Activated naive CD4-positive, alpha-beta T cell treated with anti-CD3 and anti-CD28 coated beads, Interleukin-2, amount 50 U/mL, for 16 hours (primary cell): Measurements from ENCODE around the gene SLC8B1.

Experiments
- DNase-seq: peaks from one replicate; pipeline ENCODE4 v3.0.0-alpha.2; 2020

SLC8B1 gene

DNA sequence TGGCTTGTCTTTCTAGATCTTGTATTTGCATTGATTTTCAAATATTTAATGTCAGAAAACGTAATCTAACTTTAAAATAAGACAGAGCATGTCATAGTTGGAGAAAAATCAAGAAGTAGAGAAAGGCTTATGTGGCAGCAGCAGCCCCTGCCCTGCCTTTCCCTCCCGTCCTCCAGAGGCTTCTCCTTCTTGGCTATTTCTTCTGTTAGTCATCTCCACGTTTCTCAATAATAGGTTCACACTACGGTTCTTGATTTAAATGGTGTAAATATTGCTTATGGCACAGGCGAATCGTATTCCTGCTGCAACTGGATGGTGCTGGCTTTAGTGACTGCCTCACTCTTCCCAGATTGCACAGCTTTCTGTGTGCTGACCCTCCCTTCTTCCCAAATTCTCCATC lies 42.8 kb downstream of the SLC8B1 start:
- DNase-seq, result no peak

DNA sequence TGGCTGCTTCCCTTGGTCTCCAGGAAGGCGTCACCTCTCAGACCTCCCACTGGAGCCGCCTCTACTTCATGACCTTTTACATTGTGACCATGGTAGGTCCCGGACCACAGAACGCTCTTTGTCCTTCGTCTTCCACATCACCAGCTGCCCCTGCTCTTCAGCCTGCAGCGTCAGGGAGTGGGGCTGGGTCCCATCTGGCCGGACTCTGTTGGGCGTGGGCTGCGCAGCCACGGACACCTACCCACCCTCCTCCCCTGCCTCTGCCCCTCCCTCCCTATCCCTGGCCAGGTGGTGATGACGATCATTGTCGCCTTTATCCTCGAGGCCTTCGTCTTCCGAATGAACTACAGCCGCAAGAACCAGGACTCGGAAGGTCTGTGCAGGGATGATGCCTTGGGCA lies 43.3 kb downstream of the SLC8B1 start:
- no peak for DNase-seq

DNA sequence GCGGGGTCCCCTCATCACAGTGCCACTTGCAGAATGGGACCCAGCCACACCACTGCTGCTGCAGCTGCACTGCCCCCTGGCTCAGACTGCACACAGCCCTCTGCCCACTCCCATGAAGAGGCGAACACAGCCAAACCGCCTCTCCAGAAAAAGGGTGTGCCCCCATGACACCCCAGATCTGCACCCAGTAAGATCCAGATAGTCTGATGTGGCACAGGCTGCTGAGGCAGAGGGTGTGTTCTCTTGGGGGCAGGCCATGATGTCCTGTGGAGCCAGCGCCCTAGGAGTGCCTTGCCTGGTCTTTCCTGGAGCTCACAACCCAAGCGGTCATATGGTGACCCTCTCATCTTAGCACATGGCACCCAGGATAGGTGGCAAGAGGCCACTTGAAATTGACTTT lies 44.4 kb downstream of the SLC8B1 start:
- DNase-seq, result no peak

DNA sequence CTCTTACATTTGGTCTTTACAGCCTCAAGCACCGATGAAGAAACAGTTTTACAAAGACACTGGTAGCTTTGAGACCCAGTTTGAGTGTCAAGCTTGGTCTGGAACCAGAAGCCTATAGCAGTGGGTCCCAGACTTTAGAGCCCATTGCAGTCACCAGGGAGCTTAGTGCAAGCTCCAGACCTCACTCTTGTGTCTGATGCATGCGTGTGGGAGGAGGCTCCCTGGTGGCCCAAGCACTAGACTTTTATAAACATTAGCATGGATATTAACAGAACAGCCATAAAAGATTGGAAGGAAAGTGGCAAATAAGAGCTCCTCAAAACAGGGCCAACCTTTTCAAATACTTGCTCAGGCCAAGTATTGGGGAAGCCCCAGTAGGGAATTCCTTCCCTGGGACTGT lies 45.5 kb downstream of the SLC8B1 start:
- DNase-seq, result no peak

DNA sequence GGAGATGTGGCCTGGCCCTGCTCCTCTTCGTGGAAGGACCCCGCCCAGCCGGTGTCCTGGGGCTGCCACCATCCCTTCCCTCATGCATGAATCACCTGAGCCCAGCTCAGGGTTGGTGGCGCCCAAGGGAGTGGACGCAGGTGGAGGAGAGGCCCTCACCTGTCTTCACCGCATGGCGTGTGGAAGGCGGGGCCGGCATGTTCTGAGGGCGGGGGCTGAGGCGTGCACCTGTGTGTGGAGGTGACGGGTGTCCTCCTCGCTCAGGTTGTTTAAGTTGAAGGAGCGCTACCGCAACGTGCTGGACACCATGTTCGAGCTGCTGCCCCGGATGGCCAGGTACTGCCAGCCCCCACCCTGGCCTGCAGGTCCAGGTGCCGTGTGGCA lies 47.0 kb downstream of the SLC8B1 start:
- no peak for DNase-seq

DNA sequence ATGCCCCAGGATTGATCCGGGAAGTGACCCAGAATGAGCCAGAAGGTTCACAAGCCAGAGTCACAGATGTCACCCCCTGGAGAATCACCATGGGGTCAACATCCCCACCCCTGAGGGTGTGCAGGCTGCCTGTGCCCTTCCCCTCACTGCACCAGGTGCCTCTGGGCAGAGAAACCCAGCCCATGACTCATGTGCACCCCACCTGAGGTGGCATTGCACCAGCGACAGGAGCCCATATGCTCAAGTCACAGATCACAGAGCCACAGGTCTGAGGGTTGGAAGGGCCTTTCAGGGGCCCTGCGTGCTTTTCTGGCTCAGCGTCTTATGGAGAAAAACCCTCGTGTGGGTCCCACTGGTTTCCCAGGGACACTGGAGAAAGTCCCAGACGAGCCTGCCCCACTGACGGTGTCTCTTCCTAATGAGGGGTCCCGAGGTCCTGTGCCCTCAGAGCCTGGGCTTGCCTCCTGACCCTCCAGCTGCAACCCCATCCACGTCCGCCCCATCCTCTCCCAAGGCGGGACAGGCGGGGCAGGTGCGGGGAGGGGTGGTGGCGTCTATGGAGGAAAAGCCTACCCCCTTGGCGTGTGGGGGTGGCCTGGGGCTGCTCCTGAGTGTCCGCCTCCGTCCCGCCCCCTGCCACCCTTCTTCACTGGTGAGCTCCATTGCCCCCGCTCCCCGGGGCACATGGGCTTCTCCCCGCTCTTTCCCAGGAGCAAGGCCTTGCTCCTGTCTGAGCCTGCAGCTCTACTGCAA lies 47.6 kb downstream of the SLC8B1 start:
- DNase-seq, result no peak

DNA sequence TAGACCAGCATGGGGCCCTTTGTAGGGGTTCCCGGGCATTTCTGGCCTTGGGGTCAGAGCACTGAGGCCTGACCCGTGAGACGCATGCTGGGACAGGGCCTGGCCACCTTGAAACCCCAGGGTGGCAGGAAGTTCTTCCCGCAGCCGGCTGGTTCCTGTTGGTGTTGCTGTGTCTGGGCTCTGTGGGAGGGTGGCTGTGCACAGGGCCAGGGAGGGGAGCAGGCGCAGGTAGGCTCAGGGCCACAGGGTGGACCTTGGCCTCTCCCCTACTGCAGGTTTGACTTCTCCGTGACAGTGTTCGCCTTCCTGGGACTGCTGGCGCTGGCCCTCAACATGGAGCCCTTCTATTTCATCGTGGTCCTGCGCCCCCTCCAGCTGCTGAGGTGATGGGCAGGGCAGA lies 48.2 kb downstream of the SLC8B1 start:
- no peak for DNase-seq

DNA sequence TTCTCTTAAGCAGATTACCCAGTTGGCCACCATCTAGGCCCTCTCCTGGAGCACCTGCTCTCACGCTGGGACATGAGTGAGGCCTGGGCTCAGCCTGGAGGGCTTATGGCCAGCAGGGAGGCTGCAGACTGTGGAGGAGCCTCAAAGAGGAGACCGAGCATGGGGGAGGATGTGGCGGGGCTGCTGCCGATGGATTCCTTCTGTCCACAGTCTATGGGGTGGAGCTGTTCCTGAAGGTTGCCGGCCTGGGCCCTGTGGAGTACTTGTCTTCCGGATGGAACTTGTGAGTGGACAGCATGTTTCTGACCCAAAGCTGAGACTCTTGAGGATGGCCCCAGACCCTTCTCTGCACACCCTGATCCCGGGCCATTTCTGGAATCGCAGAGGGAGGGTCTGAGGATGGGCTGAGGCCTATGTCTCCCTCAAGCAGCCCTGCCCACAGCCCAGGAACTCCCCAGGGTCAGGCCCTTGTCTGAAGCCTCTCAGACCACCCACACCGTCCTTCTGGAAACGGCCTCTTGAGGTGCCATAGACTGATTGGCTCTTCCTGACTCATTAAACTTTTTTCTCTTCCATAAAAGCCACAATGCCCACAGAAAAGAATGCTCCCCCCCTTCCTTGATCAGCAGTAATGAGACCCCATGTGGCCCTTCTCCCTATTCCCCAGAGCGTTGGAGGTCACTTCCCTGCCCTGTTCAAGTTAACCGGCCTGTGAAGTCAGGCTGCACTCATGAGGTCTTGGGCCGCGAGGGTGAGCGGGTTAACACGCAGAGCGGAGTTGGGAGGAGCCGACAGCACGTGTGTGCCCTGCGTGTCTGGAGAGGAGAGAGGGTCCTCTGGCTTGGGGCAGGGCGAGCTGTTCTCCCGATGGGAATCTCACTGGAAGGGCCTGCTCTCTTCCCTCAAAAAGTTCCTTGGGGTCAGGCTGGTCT lies 49.0 kb downstream of the SLC8B1 start:
- no peak for DNase-seq

DNA sequence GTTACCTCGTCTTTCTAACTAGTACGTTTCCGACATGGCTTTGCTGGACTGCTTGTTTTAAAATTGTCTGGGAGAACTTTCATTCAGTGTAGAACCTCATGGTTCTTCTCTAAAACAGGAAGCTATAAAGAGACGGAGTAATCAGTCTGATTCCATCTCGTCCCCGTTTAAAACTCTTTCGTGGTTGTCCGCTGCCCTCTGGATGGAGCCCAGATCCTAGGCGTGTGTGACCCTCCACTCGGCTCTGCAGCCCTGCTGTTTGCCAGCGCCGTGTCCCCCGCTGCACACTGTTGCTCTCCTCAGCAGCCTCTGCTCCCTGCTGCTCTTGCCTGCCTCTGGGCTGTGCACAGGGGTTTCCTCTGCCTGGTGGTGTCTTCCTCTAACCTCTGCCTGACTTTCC lies 50.2 kb downstream of the SLC8B1 start:
- DNase-seq, result no peak

DNA sequence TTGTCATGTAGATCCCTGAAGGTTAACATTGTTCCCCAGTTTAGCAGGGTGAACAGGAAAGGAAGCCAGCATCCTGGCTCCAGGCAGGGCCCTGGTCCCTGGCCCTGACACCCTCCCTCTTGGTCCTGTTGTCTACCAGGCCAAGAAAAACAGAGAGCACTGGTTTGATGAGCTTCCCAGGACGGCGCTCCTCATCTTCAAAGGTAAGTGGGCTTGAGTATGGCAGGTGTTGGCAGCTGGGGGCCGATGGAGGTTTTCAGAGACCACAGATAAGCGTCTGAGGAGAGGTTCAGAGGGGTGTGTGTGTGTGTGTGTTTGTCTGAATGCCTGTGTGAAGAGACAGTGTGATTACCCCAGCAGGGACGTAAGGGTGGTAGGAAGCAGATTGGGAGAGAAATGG lies 56.3 kb downstream of the SLC8B1 start:
- no peak for DNase-seq

DNA sequence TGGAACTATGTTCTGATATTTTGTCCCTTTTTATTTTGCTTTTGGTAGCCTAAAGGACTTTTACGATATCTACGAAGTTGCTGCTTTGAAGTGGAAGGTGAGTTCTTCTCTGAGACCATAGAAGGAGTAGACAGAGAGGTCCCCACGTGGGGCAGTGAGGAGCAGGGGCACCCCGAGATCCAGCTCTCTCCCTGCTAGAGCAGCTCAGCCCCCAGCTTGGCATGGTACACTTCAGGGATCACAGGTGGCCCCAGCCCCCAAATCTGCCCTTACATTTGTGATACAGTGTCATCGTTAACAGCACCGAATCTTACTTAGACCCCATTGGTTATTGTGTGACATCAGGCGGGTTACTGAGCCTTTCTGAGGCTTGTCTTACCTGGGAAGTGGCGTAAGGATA lies 56.8 kb downstream of the SLC8B1 start:
- no peak for DNase-seq

DNA sequence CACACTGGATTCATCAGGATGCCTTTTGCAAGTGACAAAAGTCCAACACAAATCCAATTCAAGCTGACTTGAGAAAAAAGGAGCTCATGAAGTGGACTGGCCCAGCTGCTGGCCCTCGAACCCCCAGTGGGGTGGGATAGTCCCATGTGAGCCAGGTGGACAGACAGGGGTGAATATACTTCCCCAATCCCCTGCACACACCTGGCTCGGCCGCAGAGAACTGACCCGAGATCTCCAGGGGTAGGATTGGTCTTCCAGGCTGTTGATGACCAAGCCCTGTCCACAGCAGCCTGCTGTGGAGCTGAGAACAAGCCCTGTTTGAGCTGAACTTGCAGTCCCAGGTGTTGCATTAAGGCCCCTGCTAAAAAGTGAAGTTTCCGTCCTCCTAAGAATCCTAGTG lies 57.4 kb downstream of the SLC8B1 start:
- no peak for DNase-seq

DNA sequence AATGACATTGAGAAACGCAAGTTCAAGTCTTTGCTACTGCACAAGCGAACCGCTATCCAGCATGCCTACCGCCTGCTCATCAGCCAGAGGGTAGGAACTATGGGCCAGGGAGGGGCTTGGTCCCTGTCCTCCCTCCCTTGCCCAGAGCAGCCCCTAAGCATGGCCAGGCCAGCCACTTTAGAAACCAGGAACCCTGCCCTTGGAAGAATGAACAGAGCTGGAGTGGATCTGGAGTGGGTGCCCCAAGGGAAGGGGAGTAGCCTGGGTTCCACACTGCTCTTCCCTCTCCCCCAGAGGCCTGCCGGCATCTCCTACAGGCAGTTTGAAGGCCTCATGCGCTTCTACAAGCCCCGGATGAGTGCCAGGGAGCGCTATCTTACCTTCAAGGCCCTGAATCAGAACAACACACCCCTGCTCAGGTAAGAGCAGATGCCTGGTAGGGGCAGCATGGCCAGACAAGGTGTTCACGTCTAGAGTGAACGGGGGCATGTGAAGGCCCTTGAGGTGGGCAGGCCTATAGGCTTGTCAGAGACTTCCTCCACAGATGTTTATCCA lies 57.9 kb downstream of the SLC8B1 start:
- DNase-seq, result no peak

DNA sequence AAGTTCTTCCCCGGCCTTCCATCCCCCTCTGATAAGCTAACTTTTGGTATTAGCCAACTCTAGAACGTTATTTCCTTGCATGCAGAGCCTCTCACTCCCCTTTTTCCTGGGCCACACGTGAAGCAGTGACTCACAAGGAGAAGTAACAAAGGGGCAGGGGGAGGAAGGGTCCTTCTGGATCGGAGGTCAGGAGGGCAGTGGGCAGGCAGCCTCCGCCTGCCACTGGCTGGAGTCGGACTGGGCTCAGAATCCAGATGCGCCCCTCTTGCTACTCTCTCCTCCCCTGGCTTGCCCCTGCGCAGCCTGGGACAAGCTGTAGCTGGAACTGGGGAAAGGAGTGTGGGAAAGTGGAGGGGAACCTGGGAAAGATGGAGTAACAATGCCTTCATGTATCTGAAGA lies 58.6 kb downstream of the SLC8B1 start:
- DNase-seq, result no peak

DNA sequence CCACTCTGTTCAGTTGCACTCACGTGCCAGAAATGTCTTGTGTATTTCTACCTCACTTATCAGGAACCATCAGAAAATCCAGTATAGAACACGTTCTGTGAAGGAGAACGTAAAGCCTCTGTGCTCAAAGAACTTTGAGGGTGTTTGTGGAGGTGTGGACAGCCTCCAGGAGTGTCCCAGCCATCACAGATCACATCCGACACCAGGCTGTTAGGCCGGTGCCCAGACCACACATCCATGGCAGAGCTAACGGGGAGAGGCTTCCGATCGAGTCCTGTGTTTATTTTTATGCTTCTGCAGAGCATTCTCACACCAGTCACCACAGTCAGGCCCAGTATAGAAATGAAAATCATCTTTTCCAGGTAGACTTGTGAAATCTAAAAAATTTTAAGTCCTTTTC lies 60.1 kb downstream of the SLC8B1 start:
- DNase-seq, result no peak

DNA sequence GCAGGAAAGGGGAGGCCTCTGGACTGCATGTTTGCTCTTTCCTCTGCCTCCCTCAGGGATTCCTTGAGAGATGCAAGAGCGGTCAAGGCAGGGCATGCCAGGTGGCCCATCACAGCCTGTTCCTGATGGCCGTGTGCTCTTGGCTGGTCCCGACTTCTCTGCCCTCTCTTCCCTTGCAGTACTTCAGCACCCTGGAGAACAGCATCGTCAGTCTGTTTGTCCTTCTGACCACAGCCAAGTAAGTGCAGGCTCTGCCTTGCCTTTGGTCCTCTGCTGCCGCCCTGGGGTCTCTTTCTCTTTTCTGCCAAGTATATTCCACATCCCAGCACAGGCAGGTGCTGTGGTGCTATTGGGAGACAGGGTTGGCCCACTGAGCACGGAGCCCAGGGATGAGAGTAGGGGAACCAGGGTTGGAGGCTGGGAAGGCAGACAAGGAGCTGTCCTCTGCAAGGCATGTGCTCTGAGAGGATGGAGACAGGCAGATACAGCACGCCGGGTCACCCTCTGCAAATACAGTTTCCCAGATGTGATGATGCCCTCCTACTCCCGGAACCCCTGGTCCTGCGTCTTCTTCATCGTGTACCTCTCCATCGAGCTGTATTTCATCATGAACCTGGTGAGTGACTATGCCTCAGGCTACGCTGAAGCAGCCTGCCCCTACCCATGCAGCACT lies 61.7 kb downstream of the SLC8B1 start:
- no peak for DNase-seq

DNA sequence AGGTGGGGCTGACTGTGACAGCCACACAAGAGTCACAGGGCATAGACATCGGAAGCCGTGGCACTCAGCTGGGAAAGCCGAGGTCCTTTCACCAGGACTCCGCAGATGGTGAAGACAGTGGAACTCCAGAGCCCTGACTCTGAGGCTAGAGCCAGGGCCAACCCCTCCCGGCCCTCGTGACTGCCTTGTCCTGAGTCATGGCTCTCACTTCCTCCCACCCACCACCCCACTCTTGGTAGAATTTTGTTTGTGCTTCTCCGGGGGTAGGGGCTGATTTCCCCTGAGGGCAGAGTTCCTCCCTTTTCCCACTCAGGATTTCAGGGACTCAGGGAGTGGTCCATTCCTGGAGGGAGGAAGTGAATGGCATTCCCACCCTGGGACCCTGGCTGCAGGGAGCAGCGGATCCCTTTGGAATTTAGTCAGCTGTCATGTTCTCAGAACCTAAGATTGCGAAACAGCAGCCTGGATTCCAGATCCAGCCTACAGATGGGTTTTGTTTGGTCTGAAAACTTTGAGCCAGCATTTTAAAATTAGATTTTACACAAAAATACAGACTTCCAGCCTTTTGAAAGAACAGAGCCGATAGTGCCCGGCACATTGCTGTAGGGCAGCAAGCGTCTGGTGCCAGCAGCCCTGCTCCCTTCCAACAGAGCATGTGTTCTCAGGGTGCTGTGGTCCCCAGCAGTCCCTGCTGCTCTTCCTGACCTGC lies 62.9 kb downstream of the SLC8B1 start:
- DNase-seq, result no peak

DNA sequence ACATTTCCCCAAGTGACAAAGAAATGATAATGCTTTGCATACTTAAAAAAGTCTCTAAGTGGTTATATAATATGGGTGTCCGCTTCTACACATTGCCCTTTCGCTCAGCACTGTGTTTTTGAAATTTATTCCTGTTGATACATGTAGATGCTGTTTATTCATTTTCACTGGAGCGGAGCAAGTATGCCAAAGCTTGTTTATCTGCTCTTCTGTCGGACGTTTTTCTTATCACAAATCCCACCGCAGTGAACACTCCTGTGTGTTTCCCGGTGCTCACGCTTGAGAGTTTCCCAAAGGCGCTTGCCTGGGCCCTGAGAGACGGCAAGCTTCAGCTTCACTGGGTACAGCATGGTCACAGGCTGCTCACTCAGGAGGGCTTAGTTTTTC lies 63.5 kb downstream of the SLC8B1 start:
- no peak for DNase-seq

DNA sequence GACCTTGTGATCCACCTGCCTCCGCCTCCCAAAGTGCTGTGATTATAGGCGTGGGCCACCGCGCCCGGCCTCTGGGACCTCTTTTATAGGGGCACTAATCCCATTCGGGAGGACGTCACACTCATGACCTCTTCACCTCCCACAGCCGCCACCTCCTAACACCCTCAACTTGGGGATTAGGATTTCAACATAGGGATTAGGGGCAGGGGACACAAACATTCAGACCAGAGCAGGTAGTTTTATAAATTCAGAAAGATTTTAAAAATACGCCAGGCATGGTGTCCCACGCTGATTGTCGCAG lies 64.2 kb downstream of the SLC8B1 start:
- no peak for DNase-seq

DNA sequence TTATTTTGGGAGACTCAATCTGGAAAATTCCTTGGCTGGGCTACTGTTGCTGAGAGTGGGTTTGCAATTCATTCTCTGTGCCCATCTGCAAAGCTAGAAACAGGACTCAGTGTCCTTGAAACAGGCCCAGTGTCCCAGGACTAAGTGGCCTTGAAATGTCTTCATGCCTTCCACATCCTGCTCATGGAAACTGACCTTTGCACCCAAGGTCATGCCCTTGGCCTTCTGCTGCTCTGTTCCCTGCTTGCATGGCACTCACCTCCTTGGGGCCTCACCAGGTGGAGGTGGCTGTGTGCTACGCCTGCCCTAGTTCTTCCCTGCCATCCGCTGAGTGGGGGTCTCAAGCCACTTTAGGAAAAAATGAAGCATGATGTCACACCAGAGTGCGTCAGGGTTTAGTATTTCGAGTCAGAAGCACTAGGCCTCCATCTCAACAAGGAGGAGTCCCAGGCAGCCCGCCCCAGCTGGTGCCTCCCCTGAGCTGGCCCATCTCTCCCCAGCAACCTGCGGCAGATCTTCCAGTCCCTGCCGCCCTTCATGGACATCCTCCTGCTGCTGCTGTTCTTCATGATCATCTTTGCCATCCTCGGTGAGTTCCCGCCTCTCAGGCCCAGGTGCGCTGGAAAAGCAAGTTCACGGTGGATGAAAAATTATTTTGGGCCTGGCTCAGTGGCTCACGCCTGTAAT lies 65.5 kb downstream of the SLC8B1 start:
- DNase-seq, result no peak

DNA sequence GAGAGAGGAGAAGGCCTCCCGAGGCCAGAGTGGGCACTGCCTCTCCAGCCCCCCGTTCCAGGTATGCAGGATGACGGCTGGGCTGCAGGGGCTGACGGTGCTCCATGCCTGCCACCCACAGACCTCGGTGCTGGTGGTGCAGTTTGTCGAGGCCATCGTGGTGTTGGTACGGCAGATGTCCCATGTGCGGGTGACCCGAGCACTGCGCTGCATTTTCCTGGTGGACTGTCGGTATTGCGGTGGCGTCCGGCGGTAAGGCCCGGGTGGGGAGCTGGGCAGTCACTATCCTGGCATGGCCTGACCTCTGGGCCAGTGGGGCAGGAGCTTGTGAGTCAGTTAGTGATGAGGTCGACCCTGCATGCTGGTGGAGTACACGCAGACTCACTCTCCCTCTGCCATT lies 66.3 kb downstream of the SLC8B1 start:
- DNase-seq, result no peak

DNA sequence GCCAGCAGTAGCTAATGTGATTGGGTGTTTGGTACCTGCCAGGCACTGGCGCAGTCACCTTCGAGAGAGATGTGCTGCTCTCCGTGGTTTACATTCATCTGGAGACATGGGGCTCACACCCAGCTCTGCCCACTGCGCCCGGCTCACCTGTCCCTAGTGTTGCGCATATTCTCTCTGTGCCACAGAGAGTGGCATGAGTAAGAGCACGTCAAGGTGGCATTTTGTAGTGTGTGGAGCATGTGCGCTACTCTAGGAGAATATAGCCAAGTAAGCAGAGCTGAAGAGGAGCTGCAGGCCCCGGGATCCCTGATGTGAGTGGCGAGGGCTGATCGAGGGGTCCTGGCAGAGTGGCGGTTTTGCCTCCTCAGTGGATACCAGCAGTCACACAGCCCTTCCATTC lies 66.8 kb downstream of the SLC8B1 start:
- no peak for DNase-seq

DNA sequence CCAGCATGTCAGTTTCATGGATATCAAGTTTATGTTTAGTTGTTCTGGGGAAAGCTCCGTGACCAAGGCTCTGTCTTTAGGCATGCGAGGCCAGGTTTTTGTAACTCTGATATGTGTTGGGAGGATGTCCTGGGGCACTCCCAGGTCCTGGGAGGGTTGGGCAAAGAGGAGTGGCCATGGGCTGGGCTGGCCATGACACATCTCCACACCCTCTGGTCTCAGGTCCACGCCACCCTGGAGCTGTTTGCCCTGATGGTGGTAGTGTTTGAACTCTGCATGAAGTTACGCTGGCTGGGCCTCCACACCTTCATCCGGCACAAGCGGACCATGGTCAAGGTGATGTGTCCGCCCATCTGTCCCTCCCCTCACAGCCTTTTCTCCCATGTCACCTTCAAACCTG lies 67.3 kb downstream of the SLC8B1 start:
- DNase-seq, result no peak
